Upper lobe of left lung (tissue), 6 donors: Measurements from ENCODE around the gene KDELR1. TPM values are rescaled to one million over a fixed set of nuclear protein-coding genes. Genes with fewer than 3 reads are reported as not detected.
"Not testable (repeated sequence)": the region's sequence is repeated elsewhere in the genome, so short reads cannot be mapped to it uniquely, and the experiment has no call there.

ENCODE experiments used
- ATAC-seq, 2 donors: fragments of 200-7000 bp; cut with Tn5 transposase; one replicate each; pipeline ENCODE4 v1.9.1; 2022; ENCODE audit warnings: mild to moderate bottlenecking in 2 of 2, moderate library complexity in 2 of 2; ENCODE audit not compliant: low FRiP score in 2 of 2
- DNase-seq, 2 donors: peaks; one replicate each; pipeline ENCODE4 v3.0.0-alpha.2; 2019 to 2020
- H3K27ac ChIP-seq, 4 donors: fragments of 200-600 bp; sonication (generic); one replicate each; pipeline ENCODE4 v1.5.1; 2016 to 2019
- H3K27me3 ChIP-seq, 4 donors: fragments of 200-600 bp; sonication (generic); one replicate each; pipeline ENCODE4 v1.5.1; 2017 to 2019
- H3K36me3 ChIP-seq, 4 donors: fragments of 200-600 bp; sonication (generic); one replicate each; pipeline ENCODE4 v1.5.1; 2016 to 2019
- H3K4me1 ChIP-seq, 4 donors: fragments of 200-600 bp; sonication (generic); one replicate each; pipeline ENCODE4 v1.5.1; 2018 to 2019
- H3K4me3 ChIP-seq, 4 donors: fragments of 200-600 bp; sonication (generic); one replicate each; pipeline ENCODE4 v1.5.1; 2017 to 2019; ENCODE audit warnings: mild to moderate bottlenecking in 2 of 4, moderate library complexity in 1 of 4
- H3K9me3 ChIP-seq, 4 donors: fragments of 200-600 bp; sonication (generic); one replicate each; pipeline ENCODE4 v1.5.1; 2018 to 2019
- CTCF ChIP-seq, 6 experiments: fragments of 450-650 bp in 4 of 6; fragments of 200-600 bp in 2 of 6; sonication (generic) in 2 of 6; IDR thresholded peaks; one replicate each; pipeline ENCODE4 v1.5.1; 2016 to 2019; ENCODE audit warnings: antibody characterized with exemption in 6 of 6
- EP300 ChIP-seq, 4 donors: sonication (generic); formaldehyde crosslinking; IDR thresholded peaks; one replicate each; pipeline ENCODE4 v1.5.1; 2017; ENCODE audit warnings: antibody characterized with exemption in 4 of 4, control low read depth in 2 of 4
- POLR2A ChIP-seq, 4 donors: fragments of 450-650 bp; IDR thresholded peaks; one replicate each; pipeline ENCODE4 v1.5.1; 2016 to 2017; ENCODE audit warnings: antibody characterized with exemption in 4 of 4, mild to moderate bottlenecking in 2 of 4
- POLR2AphosphoS5 ChIP-seq, 2 donors: sonication (generic); formaldehyde crosslinking; IDR thresholded peaks; one replicate each; pipeline ENCODE4 v1.5.1; 2017; ENCODE audit warnings: antibody characterized with exemption in 2 of 2
- WGBS, 2 donors: methylation state at CpG; one replicate each; pipeline ENCODE4 v1.1.5; 2017 to 2018; 5-methylcytosine and 5-hydroxymethylcytosine counted together
- total RNA-seq, 6 donors: library from RNA; depleted of rRNA in 4 of 6; stranded (reverse); fragments of >200 nt in 4 of 6; gene quantifications; one replicate each; pipeline versions ENCODE4 v1.1.0 to v1.2.1, GENCODE V29; 2016 to 2021
- donor health status: DM: no; HTN: no; CAD: no; lungs with moderate emphysema.
- donor health status: DM: no; HTN: yes; CAD: no; lungs with severe emphysema.

Gene KDELR1
- total RNA-seq, 6 donors from 2014 or later = 44.6 to 141 (median 96.8) TPM

- no peak overlapping the region for H3K4me3 ChIP-seq
- ATAC-seq = no peak
- H3K36me3 ChIP-seq = peaks cover 0 to 14% (median 8%) of the 10 kb centered on the region in 4 donors
- H3K27ac ChIP-seq = no peak overlapping the region
- peaks cover 30 to 41% (median 33%) of the 10 kb centered on the region in 4 donors for H3K4me1 ChIP-seq
- no peak for DNase-seq
- H3K27me3 ChIP-seq = peaks cover 3 to 53% (median 35%) of the 10 kb centered on the region in 4 donors
- WGBS, 2 donors = 84 to 86% methylated on average over 11 to 15 of the region's 15 CpGs
- H3K9me3 ChIP-seq = no peaks in the 10 kb centered on the region
- TF ChIP-seq CTCF (IDR thresholded peaks at IDR 0.05) (no peak), POLR2A (IDR thresholded peaks at IDR 0.05) (no peak), POLR2AphosphoS5 (IDR thresholded peaks at IDR 0.05) (no peak)
Measured at GRCh38 chr19:48392860-48393558, 1.7 kb upstream of the KDELR1 start.

DNA sequence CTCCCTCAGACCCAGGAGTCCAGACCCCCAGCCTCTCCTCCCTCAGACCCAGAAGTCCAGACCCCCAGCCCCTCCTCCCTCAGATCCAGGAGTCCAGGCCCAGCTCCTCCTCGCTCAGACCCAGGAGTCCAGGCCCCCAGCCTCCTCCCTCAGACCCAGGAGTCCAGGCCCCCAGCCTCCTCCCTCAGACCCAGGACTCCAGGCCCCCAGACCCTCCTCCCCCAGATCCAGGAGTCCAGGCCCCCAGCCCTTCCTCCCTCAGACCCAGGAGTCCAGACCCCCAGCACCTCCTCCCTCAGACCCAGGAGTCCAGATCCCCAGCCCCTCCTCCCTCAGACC, 624 bp upstream of the KDELR1 start:
- H3K9me3 ChIP-seq, DNase-seq, ATAC-seq, H3K4me3 ChIP-seq, H3K27ac ChIP-seq: not testable (repeated sequence)
- Histone ChIP-seq H3K36me3 (peaks cover 3 to 24% (median 18%) of the 10 kb centered on the region in 4 donors), H3K4me1 (peaks cover 21 to 35% (median 24%) of the 10 kb centered on the region in 4 donors), H3K27me3 (peaks cover 3 to 45% (median 28%) of the 10 kb centered on the region in 4 donors)
- 83% methylated on average over 1 of the region's 1 CpG; no CpG with 5 or more reads in 1 of the 2 donors for WGBS, 2 donors

DNA sequence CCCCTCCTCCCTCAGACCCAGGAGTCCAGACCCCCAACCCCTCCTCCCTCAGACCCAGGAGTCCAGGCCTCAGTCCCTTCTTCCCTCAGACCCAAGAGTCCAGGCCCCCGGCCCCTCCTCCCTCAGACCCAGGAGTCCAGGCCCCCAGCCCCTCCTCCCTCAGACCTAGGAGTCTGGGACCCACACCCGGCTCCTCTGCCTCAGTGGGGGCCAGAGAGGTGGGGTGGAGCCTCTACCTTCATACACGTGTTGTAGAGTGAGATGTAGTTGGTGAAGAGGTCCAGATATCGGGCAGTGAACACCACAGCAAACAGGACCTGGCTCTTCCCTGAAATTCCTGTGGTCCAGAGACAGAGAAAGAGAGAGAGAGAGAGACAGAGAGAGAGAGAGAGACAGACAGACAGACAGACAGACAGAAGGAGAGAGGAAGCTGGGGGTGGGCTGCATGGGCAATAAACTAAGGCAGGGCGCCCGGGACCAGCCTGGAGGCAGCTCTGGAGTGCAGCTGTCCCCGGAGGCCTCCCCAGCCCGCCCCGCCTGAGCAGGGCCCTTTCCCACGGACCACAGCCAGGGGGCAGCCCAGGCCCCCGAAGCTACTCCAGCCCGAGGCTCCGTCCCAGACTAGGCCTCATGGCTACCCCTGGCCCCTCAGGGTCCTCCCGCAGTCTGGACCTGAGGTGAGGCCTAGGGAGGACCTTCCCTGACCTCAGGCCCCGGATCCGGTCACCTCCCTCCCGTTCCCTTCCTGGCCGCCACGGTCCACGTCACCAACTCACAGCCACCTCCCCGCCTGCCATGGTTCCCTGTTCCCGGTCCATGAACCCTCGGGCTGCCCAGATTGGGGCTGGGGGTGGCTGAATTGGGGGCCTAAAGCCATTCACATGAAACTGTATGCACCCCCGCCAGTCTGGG, 907 bp downstream of the KDELR1 start:
- WGBS, 2 donors = 3 to 4% methylated on average over 17 to 19 of the region's 24 CpGs
- peaks cover 19 to 35% (median 24%) of the 10 kb centered on the region in 4 donors for H3K4me1 ChIP-seq
- peak; percentile 56 to 91 for DNase-seq

GRCh38 chr19:48386981-48387380, 4.4 kb downstream of the KDELR1 start:
- no peak for TF ChIP-seq EP300 (IDR thresholded peaks at IDR 0.05)
- no peak for TF ChIP-seq POLR2AphosphoS5 (IDR thresholded peaks at IDR 0.05)
- TF ChIP-seq CTCF (IDR thresholded peaks at IDR 0.05) = no peak
- Histone ChIP-seq H3K4me3 (no peak overlapping the region), H3K27ac (no peak overlapping the region), H3K27me3 (no peaks in the 10 kb centered on the region), H3K9me3 (no peaks in the 10 kb centered on the region), H3K4me1 (peaks cover 6 to 21% (median 9%) of the 10 kb centered on the region in 4 donors), H3K36me3 (peaks cover 25 to 74% (median 66%) of the 10 kb centered on the region in 4 donors)
- ATAC-seq = no peak
- 96% methylated on average over 3 of the region's 3 CpGs for WGBS, 2 donors
- DNase-seq = no peak

More for the DNA sequence above, 907 bp downstream of the KDELR1 start:
- Histone ChIP-seq H3K4me3 (peak overlapping the region; percentile 90 to 98 (median 95)), H3K36me3 (peaks cover 6 to 40% (median 34%) of the 10 kb centered on the region in 4 donors), H3K9me3 (no peaks in the 10 kb centered on the region), H3K27me3 (peaks cover 3 to 29% (median 17%) of the 10 kb centered on the region in 4 donors), H3K27ac (peak overlapping the region; percentile 89 to 98 (median 93))
- ATAC-seq = peak; percentile 84 to 85
- peak; percentile 46 for TF ChIP-seq POLR2AphosphoS5 (IDR thresholded peaks at IDR 0.05)
- no peak for TF ChIP-seq EP300 (IDR thresholded peaks at IDR 0.05)
- TF ChIP-seq CTCF (IDR thresholded peaks at IDR 0.05) = peak; percentile 58 to 85 (median 80)

DNA sequence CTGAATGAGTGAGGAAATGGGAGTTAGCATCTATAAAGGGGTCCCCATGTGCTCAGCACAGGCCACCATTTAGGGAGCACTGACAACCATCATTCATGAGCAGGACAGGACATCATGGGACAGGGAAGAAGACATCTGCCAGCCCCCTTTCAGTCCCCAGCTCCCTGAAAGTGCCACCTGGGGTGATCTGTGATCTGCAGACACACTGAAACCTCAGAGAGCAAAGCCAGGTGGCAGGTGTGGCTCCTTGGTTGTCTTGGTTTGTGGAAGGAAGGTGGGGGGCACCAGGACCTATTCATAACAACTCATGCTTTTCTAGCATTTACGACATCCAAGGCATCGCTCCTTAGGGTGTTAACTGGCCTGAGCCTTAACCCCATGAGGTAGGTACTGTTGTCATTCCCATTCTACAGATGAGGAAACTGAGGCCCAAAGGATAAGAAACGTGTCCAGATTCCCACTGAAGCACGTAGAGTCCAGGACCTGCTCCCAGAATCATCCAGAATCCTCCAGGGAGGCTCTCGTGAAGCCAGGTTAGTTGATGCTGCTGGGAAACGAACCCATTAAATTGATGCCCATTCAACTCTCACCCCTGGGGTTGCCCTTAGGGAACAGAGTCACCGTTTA, 5.8 kb downstream of the KDELR1 start:
- DNase-seq (no peak), ATAC-seq (no peak)
- WGBS, 2 donors = 91 to 95% methylated on average over 3 to 7 of the region's 7 CpGs
- H3K36me3 ChIP-seq = peaks cover 25 to 84% (median 70%) of the 10 kb centered on the region in 4 donors
- H3K4me1 ChIP-seq = peaks cover 6 to 15% (median 9%) of the 10 kb centered on the region in 4 donors
- no peaks in the 10 kb centered on the region for H3K27me3 ChIP-seq
- H3K4me3 ChIP-seq = no peak overlapping the region
- H3K27ac ChIP-seq = no peak overlapping the region
- TF ChIP-seq POLR2A (IDR thresholded peaks at IDR 0.05) (no peak), EP300 (IDR thresholded peaks at IDR 0.05) (no peak), POLR2AphosphoS5 (IDR thresholded peaks at IDR 0.05) (no peak)
- H3K9me3 ChIP-seq = no peaks in the 10 kb centered on the region
